GM04504 (cell line): ENCODE data around the gene XYLT1.

Experiments
- DNase-seq: peaks from one replicate; pipeline ENCODE4 v3.0.0-alpha.2; 2012; ENCODE audit warnings: low read depth

The XYLT1 gene

GRCh38 chr16:17258077-17258599, 212.6 kb downstream of the XYLT1 start:
- no peak for DNase-seq

- DNase-seq, result no peak
These were observed 213.2 kb downstream of the XYLT1 start for GRCh38 chr16:17257426-17258023.

DNA sequence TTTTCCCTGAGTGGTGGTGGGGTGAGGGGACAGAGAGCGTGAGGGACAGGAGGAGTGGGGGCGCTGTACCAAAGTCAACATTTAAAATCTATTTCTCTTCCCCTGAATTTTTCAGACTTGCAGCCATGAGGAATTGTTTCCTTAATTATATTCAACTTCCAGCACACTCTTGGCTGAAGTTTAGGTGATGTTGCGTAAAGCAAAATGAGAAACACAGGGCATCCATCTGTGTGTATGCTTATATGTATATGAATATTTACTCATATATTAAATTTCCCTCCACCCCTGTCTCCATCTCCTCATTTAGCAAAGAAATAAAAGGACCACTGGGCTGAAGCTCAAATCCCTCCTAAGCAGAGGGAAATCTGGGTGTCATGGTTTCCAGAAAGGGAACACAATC, 218.1 kb downstream of the XYLT1 start:
- no peak for DNase-seq

DNA sequence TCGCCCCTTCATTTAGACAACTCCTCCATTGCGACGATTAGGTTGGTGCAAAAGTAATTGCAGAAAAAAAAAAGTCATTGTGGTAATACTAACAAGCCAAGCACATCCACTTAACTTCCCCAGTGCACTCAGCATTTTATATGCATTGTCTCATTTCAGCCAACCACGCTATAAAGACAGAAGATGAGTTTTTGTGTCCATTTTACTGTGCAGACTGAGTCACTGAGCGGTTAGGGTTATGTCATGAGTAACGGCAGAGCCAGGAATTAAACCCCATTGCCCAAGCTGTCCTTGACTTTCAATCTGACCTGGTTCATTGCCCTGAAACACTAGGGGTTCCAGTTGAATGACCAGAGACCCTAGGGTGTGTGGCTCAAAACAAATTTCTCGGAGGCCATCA, 218.7 kb downstream of the XYLT1 start:
- no peak for DNase-seq

- no peak for DNase-seq
These were observed 219.3 kb downstream of the XYLT1 start for GRCh38 chr16:17251496-17251895.

DNA sequence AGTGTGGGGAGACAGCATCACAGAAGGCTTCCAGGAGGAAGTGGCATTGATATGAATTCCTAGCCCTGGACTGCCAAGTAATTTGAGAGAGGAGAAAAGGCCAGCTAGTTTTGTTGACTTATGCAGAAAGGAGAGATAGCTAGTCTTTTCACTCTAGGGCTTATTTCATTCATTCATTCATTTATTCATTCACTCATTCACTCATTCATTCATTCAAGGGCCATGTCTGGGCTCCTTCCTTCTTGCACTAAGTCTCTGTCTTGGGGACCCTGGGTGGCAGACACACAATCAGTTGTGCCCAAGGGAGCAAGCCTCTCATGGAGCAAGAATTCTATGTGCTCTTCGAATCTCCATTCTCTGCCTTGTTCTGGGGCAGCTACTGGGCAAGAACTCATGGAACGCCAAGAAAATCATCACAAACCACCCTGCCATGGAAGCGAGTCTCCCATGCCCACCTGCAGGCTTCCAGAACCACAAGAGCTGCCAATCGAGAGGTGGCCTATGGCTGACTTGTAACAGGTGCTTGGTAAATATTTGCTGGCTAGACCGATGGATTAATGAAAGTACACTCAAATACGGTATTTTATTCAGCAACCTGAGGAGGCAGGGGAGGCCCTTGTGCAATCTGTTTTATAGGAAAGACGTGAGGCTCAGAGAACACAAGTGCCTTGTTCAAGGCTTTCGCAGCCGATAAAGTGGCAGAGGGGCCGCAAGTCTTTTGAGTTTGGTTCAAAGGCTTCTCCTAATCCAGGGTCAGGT, 223.6 kb downstream of the XYLT1 start:
- no peak for DNase-seq

- no peak for DNase-seq
These were observed 224.4 kb downstream of the XYLT1 start for GRCh38 chr16:17246268-17246885.

- no peak for DNase-seq
These were observed 225.0 kb downstream of the XYLT1 start for GRCh38 chr16:17245776-17246175.

DNA sequence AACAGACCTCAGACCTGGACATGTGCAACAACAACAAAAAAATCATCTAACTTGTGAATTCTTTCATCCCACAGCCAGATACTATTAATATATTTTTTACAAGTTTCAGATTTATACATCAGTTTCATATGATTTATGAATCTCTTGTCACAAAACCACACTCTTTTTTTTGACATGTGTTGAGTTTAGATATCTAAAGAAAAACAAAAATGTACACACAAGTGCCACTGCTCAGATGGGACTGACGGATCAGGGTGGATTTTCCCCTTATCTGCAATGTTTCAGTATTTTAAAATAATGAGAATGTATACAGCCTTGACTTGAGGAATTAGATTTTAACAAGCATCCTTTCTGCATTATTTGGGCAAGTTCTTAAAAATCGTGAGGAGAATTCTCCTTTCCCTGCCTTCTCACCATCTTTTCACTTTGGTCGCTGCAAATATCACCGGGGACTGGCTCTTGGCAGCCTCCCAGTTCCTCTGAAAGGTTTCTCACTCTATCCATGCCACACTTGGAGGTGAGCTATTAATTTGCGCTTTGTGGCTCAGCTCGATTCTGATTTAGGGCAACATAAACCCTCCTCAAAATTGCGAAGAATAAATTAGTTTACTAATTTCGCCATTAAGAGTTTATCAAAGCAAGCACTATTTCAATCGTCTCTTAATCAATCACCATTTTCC, 225.7 kb downstream of the XYLT1 start:
- no peak for DNase-seq

GRCh38 chr16:17241264-17241835, 229.4 kb downstream of the XYLT1 start:
- DNase-seq, result no peak

DNA sequence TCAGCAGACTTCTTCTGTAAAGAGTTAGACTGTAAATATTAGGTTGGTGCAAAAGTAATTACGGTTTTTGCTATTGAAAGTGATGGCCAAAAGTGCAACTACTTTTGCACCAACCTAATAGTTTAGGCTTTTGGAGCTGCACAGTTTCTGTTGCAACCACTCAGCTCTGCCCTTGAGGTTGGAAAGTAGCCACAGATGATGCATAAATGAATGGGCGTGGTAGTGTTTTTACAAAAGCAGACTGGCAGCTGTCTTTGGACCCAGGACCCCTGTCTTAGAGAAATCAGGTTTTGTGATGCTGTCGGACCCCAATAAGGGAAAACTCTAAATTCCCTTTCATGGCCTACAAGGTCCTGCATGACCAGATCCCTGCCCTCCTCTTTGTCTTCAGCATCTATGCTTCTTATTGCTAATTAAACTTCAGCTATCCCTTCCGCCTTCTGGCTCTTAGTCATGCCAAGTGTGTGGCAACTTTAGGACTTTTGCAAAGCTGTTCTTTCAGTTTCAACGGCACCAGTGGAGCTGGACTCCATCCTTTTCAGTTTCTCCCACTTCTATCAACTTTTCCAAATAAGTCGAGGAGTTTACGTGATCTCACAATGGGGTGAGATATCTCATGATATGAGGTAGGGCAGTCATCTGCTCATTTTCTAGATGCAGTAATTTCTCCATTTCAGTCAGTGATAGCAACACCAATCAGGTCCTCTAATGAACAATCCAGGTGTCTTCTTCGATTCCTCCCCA, 232.3 kb downstream of the XYLT1 start:
- no peak for DNase-seq

GRCh38 chr16:17237350-17237944, 233.3 kb downstream of the XYLT1 start:
- no peak for DNase-seq

GRCh38 chr16:17235147-17235815, 235.5 kb downstream of the XYLT1 start:
- DNase-seq, result no peak

DNA sequence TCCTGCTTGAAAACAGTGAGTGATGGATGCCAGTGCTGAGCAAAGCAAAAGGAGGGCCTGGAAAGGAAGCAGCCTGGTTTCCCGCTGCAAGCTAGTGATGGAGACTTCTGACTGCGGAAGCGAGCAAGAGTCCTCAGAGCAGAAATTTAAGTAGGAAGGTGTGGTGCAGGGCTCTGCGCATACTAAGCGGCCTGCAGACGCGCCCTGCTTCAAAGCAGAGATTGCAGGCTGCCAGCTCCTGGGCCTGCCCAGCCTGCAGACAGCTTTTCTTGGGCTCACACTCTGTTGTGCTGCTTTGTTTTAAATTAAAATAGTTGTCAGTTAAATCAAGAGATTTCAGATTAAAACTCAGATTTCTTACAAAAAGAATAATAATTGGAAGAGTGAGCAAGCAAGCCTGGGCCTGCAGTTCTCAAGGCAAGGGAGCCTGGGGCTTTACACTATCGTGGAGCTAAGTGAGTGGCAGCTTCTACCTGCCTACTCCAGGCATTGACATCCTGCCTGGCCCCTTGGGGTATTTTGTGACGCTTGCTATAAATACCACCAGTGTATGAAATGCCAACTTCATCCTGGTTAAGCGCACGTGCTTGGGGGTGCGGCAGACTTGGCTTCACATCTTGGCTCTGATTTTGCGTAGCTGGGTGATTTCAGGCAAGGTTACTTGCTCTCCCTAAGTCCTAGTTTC, 237.3 kb downstream of the XYLT1 start:
- DNase-seq, result no peak

DNA sequence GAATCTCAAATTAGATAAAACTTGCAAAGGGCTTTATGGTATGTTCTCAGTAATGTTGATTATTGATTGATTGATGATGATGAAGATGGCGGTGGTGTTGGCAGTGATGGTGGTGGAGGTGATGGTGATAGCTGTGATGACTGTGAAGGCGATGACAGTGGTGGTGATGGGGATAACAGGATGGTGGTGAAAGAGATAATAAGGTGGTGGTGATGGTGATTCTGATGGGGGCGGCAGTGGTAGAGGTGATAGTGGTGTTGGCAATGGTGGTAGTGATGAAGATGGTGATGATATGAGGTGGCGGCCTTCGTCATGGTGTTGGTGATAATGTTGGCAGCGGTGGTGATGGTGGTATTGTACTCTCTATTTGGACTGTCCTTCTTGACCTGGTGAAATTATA, 238.3 kb downstream of the XYLT1 start:
- no peak for DNase-seq

- DNase-seq, result no peak
These were observed 238.8 kb downstream of the XYLT1 start for GRCh38 chr16:17231972-17232371.

DNA sequence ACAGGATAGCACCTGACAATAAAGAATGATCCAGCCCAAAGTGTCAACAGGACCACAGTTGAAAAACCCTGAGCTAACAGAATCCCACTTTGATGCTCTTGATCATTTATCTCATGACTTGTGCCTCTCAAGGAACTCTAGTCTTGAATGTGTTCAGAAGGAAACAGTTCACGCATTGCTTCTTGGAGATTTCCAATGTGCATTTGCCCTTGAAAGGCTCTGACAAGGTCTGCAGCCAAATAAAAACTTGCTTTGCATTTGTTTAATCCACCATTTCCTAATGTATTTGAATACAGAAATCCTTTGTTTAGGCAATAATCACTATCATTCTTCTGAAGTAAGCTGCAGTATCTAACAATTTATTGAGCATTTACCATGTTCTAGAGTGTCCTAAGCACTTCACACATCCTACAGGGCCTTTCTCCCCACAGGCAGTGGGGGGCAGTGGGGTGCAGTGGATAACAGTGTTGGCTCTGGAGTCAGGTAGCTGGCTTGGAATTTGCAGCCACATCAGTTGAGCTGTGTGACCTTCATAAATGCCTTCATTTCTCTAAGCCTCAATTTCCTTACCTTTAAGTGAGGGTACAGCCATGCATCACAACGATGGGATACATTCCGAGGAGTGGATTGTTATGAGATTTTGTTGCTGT, 239.7 kb downstream of the XYLT1 start:
- no peak for DNase-seq

DNA sequence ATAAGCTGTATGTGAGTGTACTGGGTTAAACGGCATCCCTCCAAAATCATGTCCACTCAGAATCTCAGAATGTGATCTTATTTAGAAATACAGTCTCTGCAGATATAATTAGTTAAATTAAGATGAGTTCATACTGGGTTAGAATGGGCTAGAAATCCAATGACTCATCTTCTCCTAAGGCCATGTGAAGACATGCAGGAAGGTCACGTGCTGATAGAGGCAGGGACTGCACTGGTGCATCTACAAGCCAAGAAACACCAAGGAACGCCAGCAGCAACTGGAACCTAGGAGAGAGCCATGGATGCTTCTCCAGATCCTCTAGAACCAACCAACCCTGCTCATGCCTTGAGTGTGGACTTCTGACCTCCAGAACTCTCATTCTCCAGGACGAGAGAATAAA, 241.0 kb downstream of the XYLT1 start:
- no peak for DNase-seq

- DNase-seq, result no peak
These were observed 241.6 kb downstream of the XYLT1 start for GRCh38 chr16:17229131-17229530.

DNA sequence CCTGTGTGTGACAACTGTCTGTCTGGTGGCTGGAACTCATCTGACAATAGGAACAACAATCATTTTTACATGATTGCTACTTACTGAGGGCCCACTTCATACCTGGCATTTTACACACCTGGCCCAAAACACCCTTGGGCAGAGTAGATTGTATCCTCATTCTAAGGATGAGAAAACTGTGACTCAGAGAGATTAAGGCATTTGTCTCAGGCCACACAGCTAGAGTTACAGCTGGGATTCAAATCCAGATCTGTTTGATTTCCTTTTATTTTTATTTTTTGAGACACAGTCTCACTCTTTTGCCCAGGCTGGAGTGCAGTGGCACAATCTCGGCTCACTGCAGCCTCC, 242.1 kb downstream of the XYLT1 start:
- DNase-seq, result no peak
